ENCODE data around the gene TRIM49.
"Not testable (repeated sequence)": the region's sequence is repeated elsewhere in the genome, so short reads cannot be mapped to it uniquely, and the experiment has no call there.

TRIM49 gene, protein sequence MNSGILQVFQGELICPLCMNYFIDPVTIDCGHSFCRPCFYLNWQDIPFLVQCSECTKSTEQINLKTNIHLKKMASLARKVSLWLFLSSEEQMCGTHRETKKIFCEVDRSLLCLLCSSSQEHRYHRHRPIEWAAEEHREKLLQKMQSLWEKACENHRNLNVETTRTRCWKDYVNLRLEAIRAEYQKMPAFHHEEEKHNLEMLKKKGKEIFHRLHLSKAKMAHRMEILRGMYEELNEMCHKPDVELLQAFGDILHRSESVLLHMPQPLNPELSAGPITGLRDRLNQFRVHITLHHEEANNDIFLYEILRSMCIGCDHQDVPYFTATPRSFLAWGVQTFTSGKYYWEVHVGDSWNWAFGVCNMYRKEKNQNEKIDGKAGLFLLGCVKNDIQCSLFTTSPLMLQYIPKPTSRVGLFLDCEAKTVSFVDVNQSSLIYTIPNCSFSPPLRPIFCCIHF

DNA sequence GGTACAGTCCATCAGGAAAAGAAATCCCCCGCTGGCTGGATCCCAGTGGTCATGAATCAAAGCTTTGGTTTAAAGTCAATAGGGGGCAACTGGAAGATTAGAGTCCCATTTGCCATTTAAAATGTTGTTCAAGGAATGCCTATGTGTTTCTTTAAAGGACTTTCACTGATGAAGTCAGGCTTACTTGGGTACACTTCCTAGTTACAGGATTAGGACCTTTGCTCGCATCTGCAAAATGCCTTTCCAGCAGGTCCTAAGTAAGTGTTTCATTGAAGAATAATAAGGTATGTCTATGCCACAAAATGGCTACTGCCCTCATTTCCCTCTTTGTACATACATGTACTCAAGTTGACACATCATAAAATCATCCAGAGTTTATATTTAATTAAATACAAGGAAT lies at the start of gene TRIM49:
Gene TRIM49, minus strand, starts transcription at position 101 of the 400 bp plus-strand sequence. CDS start 4,106 bp downstream, outside the sequence.
- not testable (repeated sequence) for DNase-seq (ENCODE audit: low spot score)

DNA sequence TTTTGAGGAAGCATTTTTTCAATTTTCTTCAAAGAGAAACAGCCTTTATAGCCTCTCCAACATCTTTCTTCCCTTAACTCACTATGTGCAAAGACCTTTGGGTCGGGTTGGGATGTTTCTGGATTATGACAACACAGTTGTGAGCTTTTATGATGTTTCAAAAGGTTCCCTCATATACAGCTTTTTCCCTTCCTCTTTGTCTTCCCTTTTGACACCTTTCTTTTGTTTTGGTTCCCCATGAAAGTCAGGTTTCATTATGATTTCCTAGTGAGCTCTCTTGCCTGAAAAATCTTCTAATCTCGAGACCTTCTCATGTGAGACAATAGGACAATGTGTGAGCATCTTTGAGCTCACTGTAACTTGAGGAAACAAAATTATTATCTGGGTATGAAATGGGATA lies 18.3 kb upstream of the TRIM49 start:
- DNase-seq (ENCODE audit: low spot score) = not testable (repeated sequence)

DNA sequence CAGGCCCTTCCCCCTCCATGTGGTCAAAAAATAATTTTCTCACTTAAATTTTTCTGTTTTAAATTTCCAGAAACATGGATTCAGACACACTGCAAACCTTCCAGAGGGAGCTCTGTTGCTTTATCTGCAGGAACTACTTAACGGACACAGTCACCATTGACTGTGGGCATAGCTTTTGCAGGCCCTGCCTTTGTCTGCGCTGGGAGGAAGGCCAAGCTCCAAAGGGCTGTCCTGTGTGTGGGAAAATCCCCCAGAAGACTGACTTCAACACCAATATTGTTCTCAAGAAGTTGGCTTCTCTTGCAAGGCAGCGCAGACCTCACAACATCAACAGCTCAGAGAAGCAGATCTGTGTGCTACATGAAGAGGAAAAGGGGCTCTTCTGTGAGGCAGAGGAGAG lies 11.6 kb upstream of the TRIM49 start:
- not testable (repeated sequence) for DNase-seq (ENCODE audit: low spot score)

DNA sequence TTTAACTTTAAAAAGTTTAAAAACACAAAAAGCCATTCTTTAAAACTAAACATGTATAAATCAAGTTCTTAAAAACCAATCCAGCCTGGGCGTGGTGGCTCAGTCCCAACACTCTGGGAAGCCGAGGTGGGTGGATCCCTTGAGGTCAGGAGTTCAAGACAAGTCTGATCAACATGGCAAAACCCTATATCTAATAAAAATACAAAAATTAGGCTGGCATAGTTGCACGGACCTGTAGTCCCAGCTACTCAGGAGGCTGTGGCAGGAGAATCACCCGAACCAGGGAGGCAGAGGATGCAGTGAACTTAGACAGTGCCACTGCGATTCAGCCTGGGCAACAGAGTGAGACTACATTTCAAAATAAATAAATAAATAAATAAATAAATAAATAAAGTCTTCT lies 5.2 kb upstream of the TRIM49 start:
- DNase-seq (ENCODE audit: low spot score) = not testable (repeated sequence)

DNA sequence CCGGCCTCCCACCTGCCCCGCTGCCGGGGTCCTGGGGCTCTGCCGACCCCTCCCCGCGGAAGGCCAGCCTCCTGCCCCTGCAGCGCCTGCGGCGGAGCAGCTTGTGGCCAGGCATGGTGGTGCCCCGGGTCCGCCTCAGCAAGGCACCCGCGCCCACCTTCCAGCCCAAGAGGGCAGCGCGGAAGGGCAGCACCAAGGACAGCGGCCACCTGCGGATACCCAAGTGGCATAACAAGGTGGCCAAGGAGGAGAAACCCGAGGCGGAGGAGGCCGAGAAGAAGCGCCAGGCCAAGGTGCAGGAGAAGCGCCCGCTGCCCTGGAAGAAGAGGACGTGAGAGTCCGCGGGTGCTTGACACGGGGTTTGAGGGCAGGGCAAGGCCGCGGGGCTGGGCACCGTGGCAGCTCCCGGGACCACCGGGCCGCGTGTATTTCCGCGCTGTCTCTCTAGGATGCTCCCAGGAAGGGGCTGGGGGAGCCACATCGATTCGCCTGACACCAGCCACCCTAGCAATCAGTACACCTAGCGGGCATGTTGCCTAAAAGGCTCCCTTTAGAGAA lies 20.8 kb downstream of the TRIM49 start:
- DNase-seq (ENCODE audit: low spot score) = not testable (repeated sequence)

- not testable (repeated sequence) for DNase-seq (ENCODE audit: low spot score)
Observed at GRCh38 chr11:89785726-89786125, 22.6 kb downstream of the TRIM49 start.

DNA sequence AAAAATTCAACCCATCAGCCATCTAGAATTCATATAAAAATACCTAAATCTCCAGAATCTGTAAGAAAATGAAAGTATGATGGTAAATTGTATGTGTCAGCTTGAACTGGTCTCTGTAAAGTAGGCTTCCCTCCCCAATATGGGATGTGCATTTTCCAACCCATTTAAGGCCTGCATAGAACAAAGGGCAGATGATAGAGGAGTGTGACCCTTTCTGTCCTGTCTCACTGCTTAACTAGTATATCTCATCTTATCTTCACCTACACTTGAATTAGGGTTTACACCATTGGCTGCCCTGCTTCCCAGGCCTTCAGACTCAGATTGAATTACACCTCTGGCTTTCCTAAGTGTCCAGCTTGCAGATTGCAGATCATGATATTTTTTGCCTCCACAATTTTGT lies 57.6 kb downstream of the TRIM49 start:
- not testable (repeated sequence) for DNase-seq (ENCODE audit: low spot score)
